Upper lobe of right lung (tissue), 1 donor: Measurements from ENCODE around the gene COMP. TPM values are rescaled to one million over a fixed set of nuclear protein-coding genes. Genes with fewer than 3 reads are reported as not detected.
A peak's percentile ranks its signal among the peaks of the same experiment; 100 is the strongest.
"Not testable (repeated sequence)": the region's sequence is repeated elsewhere in the genome, so short reads cannot be mapped to it uniquely, and the experiment has no call there.

Experiments used
- ATAC-seq: fragments of 200-7000 bp; cut with Tn5 transposase; one replicate; pipeline ENCODE4 v1.9.1; 2020; ENCODE audit warnings: mild to moderate bottlenecking, moderate library complexity
- DNase-seq: peaks from one replicate; pipeline ENCODE4 v3.0.0-alpha.2; 2020
- H3K27ac ChIP-seq: fragments of 200-600 bp; one replicate; pipeline ENCODE4 v1.8.0; 2022
- H3K27me3 ChIP-seq: fragments of 200-600 bp; one replicate; pipeline ENCODE4 v1.8.0; 2022; ENCODE audit warnings: mild to moderate bottlenecking
- H3K36me3 ChIP-seq: fragments of 200-600 bp; one replicate; pipeline ENCODE4 v1.8.0; 2022
- H3K4me1 ChIP-seq: fragments of 200-600 bp; one replicate; pipeline ENCODE4 v1.8.0; 2022
- H3K4me3 ChIP-seq: fragments of 200-600 bp; one replicate; pipeline ENCODE4 v1.8.0; 2022; ENCODE audit warnings: mild to moderate bottlenecking
- H3K9me3 ChIP-seq: fragments of 200-600 bp; one replicate; pipeline ENCODE4 v1.8.0; 2022
- intact Hi-C: fragments of 100-400 bp; cut with DNase I; formaldehyde crosslinking; loops from one replicate; pipeline ENCODE4 v1.11.0; 2022
- total RNA-seq: library from RNA; stranded (reverse); fragmentation: NEBNext Ultra II Directional; extraction: Animal tissue kit (Norgen Biotek cat#: 25700); gene quantifications from one replicate; pipeline ENCODE4 v1.2.1, GENCODE V29; 2021
- TF ChIP-seq, protein P1 (sequence below): fragments of 200-600 bp; IDR thresholded peaks from one replicate; pipeline ENCODE4 v1.8.0; 2022; ENCODE audit warnings: antibody characterized with exemption
- donor health status: DM: no; HTN: yes; CAD: no; lungs with severe emphysema.

Gene COMP
- total RNA-seq, 1 donor from 2014 or later: 9.7 TPM

GRCh38 chr19:18828786-18829185, 37.7 kb upstream of the COMP start:
- no peak for DNase-seq
- Histone ChIP-seq H3K9me3 (peaks cover 5% of the 10 kb centered on the region), H3K4me1 (peaks cover 8% of the 10 kb centered on the region), H3K36me3 (no peaks in the 10 kb centered on the region), H3K4me3 (no peak overlapping the region), H3K27ac (no peak overlapping the region), H3K27me3 (no peaks in the 10 kb centered on the region)
- TF ChIP-seq, protein P1, sequence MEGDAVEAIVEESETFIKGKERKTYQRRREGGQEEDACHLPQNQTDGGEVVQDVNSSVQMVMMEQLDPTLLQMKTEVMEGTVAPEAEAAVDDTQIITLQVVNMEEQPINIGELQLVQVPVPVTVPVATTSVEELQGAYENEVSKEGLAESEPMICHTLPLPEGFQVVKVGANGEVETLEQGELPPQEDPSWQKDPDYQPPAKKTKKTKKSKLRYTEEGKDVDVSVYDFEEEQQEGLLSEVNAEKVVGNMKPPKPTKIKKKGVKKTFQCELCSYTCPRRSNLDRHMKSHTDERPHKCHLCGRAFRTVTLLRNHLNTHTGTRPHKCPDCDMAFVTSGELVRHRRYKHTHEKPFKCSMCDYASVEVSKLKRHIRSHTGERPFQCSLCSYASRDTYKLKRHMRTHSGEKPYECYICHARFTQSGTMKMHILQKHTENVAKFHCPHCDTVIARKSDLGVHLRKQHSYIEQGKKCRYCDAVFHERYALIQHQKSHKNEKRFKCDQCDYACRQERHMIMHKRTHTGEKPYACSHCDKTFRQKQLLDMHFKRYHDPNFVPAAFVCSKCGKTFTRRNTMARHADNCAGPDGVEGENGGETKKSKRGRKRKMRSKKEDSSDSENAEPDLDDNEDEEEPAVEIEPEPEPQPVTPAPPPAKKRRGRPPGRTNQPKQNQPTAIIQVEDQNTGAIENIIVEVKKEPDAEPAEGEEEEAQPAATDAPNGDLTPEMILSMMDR: no peak
- ATAC-seq: no peak
- intact Hi-C loops: no loop called here

DNA sequence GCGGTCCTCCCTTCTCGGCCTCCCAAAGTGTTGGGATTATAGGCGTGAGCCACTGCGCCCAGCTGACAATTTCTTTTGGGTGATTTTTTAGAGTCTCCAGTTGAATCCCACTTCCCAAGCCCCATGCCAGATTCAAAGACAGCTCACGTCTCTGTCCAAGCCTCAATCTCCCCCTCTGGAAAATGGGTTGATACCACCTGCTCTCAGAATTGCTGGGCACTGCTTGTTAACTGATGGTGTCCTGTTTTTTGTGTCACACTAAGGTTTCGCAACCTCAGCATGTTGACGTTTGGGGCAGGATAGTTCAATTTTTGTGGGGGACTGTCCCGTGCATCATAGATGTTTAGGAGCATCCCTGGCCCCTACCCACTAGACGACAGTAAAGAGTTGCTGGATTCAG, 26.5 kb upstream of the COMP start:
- no peak overlapping the region for H3K4me3 ChIP-seq

GRCh38 chr19:18816645-18817044, 25.5 kb upstream of the COMP start:
- H3K4me3 ChIP-seq, H3K4me1 ChIP-seq, intact Hi-C loops, H3K9me3 ChIP-seq, H3K36me3 ChIP-seq, ATAC-seq, DNase-seq, H3K27ac ChIP-seq, H3K27me3 ChIP-seq: not testable (repeated sequence)

More for the DNA sequence above, 26.5 kb upstream of the COMP start:
- intact Hi-C loops: no loop called here
- Histone ChIP-seq H3K4me1 (no peaks in the 10 kb centered on the region), H3K36me3 (no peaks in the 10 kb centered on the region), H3K9me3 (no peaks in the 10 kb centered on the region), H3K27ac (no peak overlapping the region), H3K27me3 (no peaks in the 10 kb centered on the region)
- ATAC-seq (no peak), DNase-seq (no peak)
- TF ChIP-seq, protein P1: no peak

DNA sequence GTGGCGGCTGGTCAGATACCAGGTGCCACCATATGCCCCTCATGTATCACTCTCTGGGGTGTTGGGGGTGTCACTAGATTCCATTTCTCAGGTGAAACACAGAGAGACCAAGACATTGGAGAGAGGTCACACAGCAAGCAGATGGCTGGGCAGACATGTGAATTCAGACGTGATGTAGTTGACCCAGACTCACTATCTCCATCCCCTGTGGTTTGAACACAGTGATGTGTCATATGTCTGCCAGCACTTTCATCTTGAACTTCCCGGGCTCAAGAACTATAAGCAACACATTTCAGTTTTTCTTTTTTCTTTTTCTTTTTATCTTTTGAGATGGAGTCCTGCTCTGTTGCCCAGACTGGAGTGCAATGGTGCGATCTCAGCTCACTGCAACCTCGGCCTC, 24.6 kb upstream of the COMP start:
- intact Hi-C loops: no loop called here
- H3K4me1 ChIP-seq: no peaks in the 10 kb centered on the region
- no peak for ATAC-seq
- no peaks in the 10 kb centered on the region for H3K9me3 ChIP-seq
- H3K4me3 ChIP-seq: no peak overlapping the region
- TF ChIP-seq, protein P1: no peak
- no peak for DNase-seq
- no peaks in the 10 kb centered on the region for H3K27me3 ChIP-seq
- no peaks in the 10 kb centered on the region for H3K36me3 ChIP-seq
- no peak overlapping the region for H3K27ac ChIP-seq

GRCh38 chr19:18814063-18814462, 23.0 kb upstream of the COMP start:
- TF ChIP-seq, protein P1: no peak
- H3K27ac ChIP-seq: no peak overlapping the region
- H3K4me1 ChIP-seq: peaks cover 9% of the 10 kb centered on the region
- intact Hi-C loops: no loop called here
- no peaks in the 10 kb centered on the region for H3K27me3 ChIP-seq
- H3K36me3 ChIP-seq: no peaks in the 10 kb centered on the region
- DNase-seq (no peak), ATAC-seq (no peak)
- H3K9me3 ChIP-seq: no peaks in the 10 kb centered on the region
- H3K4me3 ChIP-seq: no peak overlapping the region

- H3K27ac ChIP-seq, H3K27me3 ChIP-seq, intact Hi-C loops, H3K9me3 ChIP-seq, DNase-seq, ATAC-seq, H3K36me3 ChIP-seq, H3K4me3 ChIP-seq: not testable (repeated sequence)
- H3K4me1 ChIP-seq: peaks cover 10% of the 10 kb centered on the region
These were observed 20.5 kb upstream of the COMP start for GRCh38 chr19:18811638-18812037.

DNA sequence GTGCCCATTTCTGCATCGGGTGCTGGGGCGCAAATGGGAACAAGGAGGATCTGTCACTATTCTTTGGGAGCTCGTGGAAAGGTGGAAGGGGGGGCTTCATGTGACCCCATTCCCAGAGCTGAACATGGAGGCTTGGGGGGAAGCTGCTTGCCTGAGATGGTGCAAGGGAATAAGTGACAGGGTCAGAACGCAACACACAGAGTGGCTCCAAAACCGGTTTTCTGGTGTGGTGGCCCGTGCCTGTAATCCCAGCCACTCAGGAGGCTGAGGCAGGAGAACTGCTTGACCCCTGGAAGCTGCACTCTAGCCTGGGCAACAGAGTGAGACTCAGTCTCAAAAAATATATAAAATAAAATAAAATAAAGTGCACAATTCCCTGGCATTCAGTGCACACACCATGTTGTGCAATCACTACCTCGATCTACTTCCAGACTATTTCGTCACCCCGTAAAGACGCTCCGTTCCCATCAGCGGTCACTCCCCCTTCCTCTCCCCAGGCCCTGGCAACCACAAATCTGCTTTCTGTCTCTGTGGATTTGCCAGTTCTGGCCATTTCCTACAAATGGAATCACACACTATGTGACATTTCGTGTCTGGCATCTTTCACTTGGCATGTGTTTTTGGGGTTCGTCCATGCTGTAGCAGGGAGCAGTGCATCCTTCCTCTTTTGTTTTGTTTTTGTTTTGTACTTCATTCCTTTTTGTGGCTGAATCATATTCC, 18.2 kb upstream of the COMP start:
- DNase-seq (no peak), ATAC-seq (peak; percentile 87)
- H3K9me3 ChIP-seq: no peaks in the 10 kb centered on the region
- H3K36me3 ChIP-seq: no peaks in the 10 kb centered on the region
- TF ChIP-seq, protein P1: no peak
- intact Hi-C loops: no loop called here
- H3K27ac ChIP-seq: peak overlapping the region; percentile 39
- no peak overlapping the region for H3K4me3 ChIP-seq
- H3K27me3 ChIP-seq: no peaks in the 10 kb centered on the region
- peaks cover 10% of the 10 kb centered on the region for H3K4me1 ChIP-seq
